NOMO-1 (cell line): Measurements from ENCODE around the gene IL2RA.
"Not testable (repeated sequence)": the region's sequence is repeated elsewhere in the genome, so short reads cannot be mapped to it uniquely, and the experiment has no call there.

Experiments
- DNase-seq, 2 experiments: peaks; one replicate each; lab custom pipeline; 2025; ENCODE audit not compliant: unreplicated experiment in 2 of 2; lab: John Stamatoyannopoulos, UW

The IL2RA gene

DNA sequence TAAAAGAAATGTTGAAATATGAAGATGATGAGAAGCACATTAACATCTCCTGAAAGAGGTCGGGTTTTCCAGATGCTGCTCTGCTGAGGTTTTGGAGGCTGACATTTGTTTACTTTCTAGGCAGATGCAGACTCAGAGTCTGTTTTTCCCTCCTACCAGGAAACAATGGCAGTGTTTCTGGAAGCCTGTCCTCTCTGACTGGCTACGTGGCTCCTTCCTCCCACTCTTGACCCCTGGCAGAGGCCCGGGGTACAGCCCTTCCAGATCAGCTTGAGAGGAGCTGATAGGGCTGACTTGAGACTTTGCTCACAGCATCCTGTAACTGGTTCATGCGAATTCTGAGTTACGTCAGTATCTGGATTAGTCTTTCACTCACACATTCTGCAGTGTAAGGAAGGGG is 43.7 kb downstream of the IL2RA start:
- DNase-seq = no peak

DNA sequence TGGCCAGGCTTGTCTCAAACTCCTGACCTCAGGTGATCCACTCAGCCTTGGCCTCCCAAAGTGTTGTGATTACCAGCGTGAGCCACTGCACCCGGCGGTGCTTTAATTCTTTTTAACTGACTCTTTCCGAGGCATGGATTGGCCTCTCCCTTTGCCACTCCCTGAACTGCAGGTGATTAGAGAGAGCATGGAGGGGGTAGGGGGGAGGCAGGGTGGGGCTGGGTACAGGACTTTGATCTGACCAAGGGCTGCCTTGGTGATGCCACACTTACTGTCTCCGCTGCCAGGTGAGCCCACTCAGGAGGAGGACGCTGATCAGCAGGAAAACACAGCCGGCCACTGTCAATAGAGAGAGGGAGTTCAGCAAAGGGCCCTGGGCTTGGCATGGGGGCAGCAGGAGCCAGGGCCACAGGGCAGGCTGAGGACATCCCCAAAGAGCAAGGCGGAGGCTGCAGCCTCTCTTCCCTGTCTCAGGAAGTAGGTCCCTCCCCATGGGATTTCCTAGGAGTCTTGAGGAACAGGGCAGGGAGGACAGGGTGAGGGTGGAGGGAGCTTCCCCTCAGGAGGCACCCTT is 44.3 kb downstream of the IL2RA start:
- DNase-seq = no peak

DNA sequence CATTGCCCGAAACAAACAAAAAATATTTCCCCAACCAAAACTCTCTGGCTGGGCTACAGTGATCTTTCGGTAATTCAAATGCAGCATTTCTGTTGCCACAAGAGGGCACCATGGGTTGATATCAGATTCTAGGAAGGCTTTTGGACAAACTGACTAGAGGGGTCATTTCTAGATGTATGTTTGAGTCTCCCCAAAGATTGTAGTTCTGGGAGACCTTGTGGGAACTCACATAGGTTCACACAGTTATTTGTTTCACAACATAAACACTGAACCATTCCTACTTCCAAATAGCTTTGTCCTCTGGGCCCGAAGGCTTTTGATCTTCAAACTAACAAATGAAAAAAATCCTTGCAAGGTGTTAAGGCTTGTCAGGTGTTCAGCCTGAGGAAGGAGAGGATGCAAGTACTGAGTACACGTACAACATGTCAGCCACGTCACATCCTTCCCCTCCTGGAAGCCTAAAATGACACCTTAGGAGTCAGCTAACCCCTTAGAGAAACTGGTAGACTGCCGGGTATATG is 47.9 kb downstream of the IL2RA start:
- peak; percentile 2 to 59 for DNase-seq

DNA sequence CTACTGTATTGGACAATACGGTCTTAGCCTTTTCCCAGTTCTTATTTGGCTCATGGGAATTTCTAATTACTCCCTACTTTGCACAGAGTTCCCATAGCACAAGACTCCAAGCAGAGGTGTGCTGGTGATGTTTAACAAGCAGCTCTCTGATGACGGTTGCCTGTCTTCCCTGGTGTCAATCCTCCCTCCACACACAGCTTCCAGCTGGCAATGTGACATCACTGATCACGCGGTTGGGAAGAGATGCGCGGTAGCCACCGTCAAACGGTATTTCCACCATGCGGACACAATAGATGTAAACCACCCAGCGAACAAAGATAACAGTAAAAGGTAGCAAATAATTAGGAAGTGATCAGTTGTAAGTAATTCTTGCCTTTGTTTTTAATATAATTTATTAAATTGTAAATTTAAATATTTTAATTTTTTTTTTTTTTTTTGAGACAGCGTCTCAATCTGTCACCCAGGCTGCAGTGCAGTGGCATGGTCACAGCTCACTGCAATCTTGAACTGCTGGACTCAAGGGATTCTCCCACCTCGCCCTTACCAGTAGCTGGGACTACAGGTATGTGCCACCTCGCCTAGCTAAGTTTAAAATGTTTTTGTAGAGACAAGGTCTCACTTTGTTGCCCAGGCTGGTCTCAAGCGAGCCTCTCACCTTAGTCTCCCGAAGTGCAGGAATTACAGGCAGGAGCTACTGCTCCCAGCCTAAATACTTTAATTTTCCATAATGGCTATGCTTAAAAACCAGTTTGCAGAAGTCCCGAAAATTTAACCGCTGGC is 48.6 kb downstream of the IL2RA start:
- DNase-seq = no peak

DNA sequence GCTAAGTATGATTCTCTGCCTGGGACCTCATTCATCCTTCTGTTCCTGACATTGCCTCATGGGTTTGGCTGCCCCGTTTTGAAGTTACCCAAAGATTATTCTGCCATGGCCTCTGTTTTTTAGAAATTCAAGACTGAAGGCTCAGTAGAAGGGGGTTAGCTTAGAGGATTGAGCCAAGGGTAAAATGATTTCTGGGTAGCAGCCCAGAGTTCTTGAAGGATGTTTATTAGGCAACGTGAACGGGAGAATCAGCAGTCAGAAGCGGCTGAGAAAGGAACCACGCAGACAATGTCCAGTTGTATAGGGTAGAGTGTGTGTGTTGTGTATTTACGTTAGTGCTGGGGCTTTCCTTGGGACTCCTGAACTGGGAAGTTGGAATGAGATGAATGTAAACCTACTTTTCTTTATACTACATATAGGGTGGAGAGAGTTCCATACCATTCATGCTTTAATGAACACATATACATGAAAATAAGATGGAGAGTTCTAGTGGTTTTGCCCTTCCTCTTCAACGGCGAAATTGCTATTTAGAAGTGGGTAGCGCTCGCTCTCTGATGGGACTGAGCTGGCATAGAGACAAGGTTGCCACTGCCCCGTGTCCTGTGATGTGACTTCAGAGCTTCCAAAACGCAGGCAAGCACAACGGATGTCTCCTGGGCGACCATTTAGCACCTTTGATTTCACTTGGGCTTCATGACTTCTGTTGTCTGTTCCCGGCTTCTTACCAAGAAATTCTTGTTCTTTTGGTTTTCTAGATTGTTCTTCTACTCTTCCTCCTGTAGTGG is 49.9 kb downstream of the IL2RA start:
- no peak for DNase-seq

DNA sequence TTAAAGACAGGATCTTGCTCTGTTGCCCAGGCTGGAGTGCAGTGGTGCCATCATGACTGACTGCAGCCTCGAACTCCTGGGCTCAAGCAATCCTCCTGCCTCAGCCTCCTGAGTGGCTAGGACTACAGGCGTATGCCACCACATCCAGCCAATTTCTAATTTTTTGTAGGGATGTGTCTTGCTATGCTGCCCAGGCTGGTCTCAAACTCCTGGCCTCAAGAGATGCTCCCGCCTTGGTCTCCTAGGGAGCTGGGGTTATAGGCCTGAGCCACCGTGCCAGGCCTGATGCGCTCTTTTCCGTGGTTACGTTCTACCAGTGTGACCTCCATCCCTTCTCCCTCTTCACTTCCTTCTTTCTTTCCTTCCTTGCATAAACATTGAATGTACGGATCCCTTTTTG is 50.6 kb downstream of the IL2RA start:
- no peak for DNase-seq

DNA sequence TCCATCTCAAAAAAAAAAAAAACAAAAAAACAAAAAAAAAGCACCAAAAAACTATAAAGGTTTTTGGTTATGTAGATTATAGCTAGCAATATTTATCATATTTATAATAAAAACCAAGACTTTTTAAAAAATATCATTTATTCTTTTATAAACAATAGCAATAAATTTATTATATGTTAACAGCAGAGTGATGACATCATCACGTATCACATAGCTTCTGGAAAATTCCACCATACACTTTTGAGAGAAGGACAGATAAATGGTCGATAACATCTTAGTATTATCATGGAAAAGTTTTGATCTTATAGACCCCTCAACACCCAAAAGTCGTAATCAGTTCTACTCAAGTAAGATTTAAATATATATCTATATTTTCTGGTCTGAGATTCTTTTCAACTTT is 51.6 kb downstream of the IL2RA start:
- no peak for DNase-seq

DNA sequence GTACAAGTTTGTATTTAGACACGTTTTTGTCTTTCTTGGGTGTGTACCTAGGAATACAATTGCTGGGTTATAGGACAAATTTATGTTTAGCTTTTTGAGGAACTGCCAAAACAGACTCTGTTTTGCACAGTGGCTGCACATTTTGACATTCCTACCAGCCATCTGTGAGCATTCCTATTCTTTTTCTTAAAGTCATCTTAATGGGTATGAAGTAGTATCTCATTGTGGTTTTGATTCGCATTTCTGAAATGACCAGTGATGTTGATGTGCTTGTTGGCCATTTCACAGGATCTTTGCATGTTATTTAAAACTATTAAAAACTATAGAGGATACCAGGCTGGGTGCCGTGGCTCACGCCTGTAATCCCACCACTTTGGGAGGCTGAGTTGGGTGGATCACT is 52.2 kb downstream of the IL2RA start:
- DNase-seq = no peak

DNA sequence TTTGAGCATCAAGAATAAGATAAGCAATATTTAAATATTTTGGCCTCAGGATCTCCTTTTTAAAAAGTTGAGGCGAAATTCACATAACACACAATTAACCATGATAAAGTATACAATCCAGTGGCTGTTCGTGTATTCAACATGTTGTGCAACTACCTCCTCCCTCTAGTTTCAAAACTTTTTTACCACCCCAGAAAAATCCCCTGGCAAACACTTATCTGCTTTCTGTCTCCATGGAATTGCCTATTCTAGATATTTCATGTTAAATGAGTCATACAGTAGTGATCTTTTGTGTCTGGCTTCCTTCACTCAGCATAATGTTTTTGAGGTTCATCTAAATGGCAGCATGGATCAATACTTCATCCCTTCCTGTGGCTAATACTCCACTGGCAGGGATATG is 53.0 kb downstream of the IL2RA start:
- no peak for DNase-seq

DNA sequence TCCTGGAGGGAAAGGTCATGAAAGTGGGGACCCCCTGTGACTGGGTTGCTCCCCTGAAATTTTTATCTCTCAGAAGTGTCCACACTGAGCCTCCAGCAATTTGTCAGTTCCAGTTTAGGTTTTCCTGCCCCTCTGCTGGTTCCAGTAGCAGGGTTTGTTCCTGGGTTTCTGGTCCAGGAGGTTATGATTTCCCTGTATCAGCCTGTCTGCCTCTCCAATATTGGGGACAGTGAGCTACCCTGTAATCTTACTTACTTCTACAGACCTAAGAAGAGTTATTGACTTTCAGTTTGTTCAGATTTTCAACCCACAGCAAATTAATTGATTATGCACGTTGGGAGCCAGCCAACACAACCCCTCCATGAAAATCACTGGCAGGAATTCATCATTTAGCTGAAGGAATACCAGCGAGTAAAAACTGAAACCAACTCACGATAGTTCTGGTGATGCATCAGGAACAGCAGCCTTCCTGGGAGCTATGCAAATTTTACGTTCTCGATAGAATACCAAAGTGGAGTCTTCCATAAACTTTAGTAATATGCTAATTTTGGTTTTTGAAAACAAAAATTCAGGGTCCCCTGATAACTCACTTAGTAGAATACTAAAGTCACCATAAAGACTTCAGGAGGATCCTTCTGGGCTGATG is 53.5 kb downstream of the IL2RA start:
- DNase-seq = no peak

DNA sequence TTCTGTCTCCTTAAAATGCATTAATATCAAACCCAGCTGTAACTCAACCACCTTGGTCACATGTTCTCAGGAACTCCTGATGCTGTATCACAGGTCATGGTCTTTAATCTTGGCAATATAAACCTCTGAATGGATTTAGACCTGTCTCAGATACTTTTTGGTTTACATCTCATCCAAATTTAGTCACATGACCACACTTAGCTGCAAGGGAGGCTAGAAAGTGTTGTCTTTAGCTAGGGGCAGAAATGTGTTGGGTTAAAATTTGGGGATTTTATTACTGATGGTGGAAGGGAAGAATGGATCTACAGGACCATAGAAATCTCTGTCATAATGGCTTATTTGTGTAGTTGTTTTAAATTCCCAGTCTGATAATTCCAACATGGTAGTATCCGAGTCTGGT is 55.2 kb downstream of the IL2RA start:
- DNase-seq = no peak

DNA sequence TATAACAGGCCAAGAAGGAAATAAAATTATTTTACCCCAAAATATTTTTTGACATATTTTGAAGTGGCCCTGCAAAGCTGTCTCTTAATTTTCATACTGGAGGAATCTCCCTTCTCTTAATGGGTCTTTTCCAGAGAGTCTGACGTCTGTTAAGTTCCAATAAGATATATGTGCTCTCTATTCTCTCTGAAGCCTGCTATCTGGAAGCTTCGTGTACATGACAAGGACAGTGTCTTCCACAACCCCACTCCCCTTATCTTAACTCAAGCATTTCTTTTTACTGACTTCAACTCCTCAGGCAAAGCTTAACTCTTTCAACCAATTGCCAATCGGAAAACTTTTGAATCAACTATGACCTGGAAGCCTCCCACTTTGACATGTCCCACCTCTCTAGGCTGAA is 55.6 kb downstream of the IL2RA start:
- no peak for DNase-seq

DNA sequence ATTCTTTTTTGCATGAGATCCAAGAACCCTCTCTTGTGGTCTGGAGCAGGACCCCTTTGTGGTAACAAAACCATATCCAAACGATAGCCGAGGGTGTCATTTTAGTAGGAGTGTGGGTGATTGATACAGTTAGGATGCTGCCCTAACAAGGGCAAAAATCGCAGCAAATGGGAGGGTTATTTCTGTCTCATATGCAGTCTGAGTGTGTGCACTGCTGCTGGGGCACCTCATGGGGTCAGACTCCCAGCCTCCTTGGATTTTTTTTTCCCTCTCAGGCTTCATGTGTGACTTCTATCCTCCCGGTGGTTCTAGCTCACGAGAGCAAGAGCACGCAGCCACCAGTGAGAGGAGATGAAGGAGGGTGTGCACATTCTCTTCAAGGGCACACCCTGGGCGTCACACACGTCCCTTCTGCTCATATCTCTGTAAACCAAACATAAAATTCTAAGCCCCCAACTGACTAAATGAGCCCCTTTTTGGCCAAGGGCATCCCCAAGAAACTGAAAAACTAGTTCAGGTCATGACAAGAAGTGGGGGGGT is 56.2 kb downstream of the IL2RA start:
- DNase-seq = no peak

DNA sequence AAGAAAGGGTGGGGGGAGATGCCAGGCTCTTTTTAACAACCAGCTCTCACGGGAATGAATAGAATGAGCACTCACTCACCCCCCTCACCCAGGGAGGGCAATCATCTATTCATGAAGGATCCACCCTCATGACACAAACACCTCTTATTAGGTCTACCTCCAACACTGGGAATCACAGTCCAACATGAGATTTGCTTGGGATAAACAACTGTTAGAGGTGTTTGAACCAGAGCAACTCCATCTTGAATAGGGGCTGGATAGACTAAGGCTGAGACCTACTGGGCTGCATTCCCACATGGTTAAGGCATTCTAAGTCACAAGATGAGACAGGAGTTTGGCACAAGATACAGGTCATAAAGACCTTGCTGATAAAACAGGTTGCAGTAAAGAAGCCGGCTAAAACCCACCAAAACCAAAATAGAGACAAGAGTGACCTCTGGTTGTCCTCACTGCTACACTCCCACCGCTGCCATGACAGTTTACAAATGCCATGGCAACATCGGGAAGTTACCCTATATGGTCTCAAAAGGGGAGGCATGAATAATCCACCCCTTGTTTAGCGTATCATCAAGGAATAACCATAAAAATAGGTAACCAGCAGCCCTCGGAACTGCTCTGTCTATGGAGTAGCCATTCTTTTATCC is 56.9 kb downstream of the IL2RA start:
- not testable (repeated sequence) for DNase-seq

DNA sequence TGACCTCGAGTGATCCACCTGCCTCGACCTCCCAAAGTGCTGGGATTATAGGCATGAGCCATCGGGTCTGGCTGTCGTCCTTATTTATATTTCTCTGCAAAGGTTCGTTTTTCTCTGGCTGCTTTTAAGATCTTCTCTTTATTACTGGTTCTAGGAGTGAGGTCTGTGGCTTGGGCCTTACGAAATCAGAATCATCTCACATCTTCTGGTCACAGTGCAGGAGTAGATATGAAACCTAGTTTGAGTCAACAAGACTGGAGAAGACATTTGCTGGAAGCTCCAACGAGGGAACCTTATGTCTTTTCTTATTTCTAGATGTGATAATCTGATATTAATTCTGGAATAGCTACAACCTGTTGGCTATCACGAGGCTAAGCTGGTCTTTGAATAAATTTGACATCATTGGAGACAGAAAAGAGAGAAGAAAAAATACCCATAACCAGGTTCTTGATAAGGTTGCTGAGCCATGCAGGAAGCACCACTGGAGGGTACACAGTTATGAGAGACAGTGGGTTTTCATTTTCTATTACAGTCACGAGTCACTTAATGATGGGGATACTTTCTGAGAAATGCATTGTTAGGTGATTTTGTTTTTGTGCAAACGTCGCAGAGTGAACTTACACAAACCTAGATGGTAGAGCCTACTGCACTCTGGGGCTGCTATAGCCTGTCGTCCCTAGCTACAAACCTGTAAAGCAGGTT is 59.2 kb downstream of the IL2RA start:
- DNase-seq = no peak

DNA sequence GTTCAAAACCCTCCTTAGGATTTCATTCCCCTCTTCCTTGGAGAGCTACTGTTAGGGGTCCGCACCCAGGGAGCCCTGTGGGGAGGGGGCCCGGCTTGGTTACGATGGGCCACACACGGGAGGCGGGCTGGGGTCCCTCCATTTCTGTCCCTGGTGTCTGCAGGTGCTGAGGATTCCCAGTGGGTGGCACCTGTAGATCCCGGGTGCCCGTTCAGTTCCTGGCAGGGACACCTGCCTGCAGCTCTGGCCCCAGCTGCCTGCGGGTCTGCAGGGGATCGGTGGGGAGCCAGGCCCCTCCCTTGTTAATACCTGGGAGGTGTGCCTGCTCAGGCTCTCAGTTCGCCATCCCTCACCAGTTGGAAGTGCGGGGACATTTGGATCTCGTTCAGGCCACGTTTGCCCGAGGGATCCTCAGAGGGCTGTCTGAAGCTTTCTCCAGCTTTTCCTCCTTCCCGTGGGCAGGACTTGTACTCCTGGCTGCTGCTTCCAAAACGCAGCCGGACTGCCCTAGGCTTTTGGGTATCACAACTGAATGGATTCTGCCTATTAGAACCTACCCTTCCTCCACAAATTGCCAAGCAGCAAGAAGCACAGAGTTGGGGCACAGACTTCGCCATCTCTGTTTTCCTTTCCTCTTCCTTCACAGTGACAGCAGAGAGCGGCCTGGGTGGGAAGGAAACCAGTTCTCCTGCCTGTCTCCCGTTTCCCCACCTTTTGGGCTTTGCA is 62.6 kb downstream of the IL2RA start:
- no peak for DNase-seq

DNA sequence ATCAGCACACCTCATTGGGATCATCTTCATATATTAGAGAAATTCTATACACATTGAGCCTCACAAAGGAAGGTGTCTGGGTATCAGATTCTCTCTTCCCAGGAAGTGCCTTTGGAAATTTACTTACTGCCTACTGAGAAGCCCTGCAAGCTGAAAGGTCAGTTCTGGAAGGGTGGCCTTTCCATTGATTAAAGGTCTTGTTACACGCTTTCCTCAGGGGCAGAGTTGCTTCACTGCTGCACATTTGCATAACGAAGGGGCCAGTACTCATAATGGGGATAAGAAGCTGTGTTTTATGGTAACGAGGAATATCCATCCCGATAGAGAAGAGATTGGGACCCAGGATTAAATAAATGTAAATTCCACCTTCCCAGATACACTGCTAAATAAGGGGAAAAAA is 65.5 kb downstream of the IL2RA start:
- no peak for DNase-seq

DNA sequence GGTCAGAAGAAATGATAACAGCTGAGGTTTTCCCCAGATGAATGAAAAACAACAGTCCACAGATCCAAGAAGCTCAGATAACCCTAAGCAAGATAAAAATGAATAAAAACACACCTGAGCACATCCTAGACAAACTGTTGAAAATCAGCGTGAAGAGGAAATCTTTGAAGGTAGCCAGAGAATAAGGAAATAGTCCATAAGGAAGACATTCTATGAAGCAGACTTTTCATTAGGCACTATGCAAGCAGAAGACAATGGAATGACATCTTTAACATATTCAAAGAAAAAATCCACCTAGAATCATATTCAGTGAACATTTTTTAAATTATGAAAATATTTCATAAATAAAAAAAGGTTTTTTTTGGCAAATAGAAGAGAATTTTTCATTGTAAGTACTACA is 69.8 kb downstream of the IL2RA start:
- no peak for DNase-seq

DNA sequence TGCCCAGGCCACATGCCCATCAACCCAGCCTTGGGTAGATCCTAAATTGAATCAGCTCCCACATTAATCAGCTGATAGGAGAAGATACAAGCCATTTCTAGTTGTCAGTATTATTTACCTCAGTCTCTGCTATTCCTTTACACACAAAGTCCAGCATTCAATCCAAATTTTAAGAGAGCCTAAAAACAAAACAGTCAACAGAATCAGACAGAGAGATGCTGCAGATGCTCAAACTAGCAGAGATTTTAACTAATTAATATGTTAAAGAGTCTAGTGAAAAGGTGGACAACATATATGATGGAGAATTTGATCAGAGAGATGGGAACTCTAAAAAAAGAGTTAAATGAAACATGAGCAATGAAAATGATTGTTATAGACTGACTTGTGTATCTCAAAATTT is 70.5 kb downstream of the IL2RA start:
- DNase-seq = no peak
